GM12878 (cell line): Measurements from ENCODE around the gene CNNM4. TPM values are rescaled to one million over a fixed set of nuclear protein-coding genes. Genes with fewer than 3 reads are reported as not detected.

ENCODE experiments used
- ATAC-seq: fragments of 200-7000 bp; cut with Tn5 transposase; 3 replicates; pipeline ENCODE4 v1.9.1; 2020; ENCODE audit warnings: mild to moderate bottlenecking, moderate library complexity
- BruUV-seq: library from RNA; stranded (reverse); fragments of 400-500 nt; replicated peaks from 2 replicates; lab custom pipeline; 2021; lab: Mats Ljungman, UMichigan
- CTCF ChIA-PET: fragments of 300-600 bp; sonication (Branson Sonifier 250); formaldehyde crosslinking; extraction: SDS; loops from one replicate; lab custom pipeline; 2021; ENCODE audit warnings: inconsistent platforms; lab: Yijun Ruan, JAX
- POLR2A ChIA-PET: fragments of 350-600 bp; formaldehyde crosslinking; extraction: SDS; loops from one replicate; lab custom pipeline; 2021; ENCODE audit warnings: inconsistent platforms; lab: Charles Lee
- RAD21 ChIA-PET: fragments of 300-600 bp; sonication (Branson Sonifier 250); formaldehyde crosslinking; loops from one replicate; lab custom pipeline; 2023; ENCODE audit warnings: antibody characterized with exemption; ENCODE audit not compliant: unreplicated experiment; lab: Charles Lee
- SMC1A ChIA-PET: fragments of 300-600 bp; sonication (Branson Sonifier 250); formaldehyde crosslinking; loops from one replicate; lab custom pipeline; 2023; ENCODE audit not compliant: unreplicated experiment, uncharacterized antibody; lab: Charles Lee
- DNase-seq: peaks from one replicate; pipeline ENCODE4 v3.0.0-alpha.2; 2011; ENCODE audit warnings: low read depth, low spot score
- FAIRE-seq: peaks from 3 replicates; lab custom pipeline; 2011; peaks lifted over from hg19 to GRCh38; lab: Jason Lieb, UNC
- H2AFZ ChIP-seq: 2 replicates; pipeline ENCODE4 v1.6.0; 2011; ENCODE audit warnings: low read depth, low read length, control low read depth; ENCODE audit not compliant: control insufficient read depth
- H3K27ac ChIP-seq: 2 replicates; pipeline ENCODE4 v1.5.1; 2011; ENCODE audit warnings: control low read depth; ENCODE audit not compliant: control insufficient read depth, insufficient read depth
- H3K27me3 ChIP-seq, 2 experiments: replicated peaks in 1 of 2; 2 replicates each; pipeline versions ENCODE4 v1.6.0 to v1.6.1; 2011; ENCODE audit warnings: low read length in 1 of 2; ENCODE audit not compliant: control insufficient read depth in 2 of 2, insufficient read depth in 2 of 2
- H3K36me3 ChIP-seq, 2 experiments: 2 replicates each; pipeline ENCODE4 v1.5.1; 2011; ENCODE audit warnings: low read length in 1 of 2; ENCODE audit not compliant: control insufficient read depth in 2 of 2, insufficient read depth in 2 of 2
- H3K4me1 ChIP-seq: 2 replicates; pipeline ENCODE4 v1.6.1; 2011; ENCODE audit warnings: mild to moderate bottlenecking, low read length, moderate library complexity, mixed read lengths; ENCODE audit not compliant: control insufficient read depth, insufficient read depth
- H3K4me2 ChIP-seq: 2 replicates; pipeline ENCODE4 v1.6.0; 2011; ENCODE audit warnings: control low read depth; ENCODE audit not compliant: control insufficient read depth, insufficient read depth
- H3K4me3 ChIP-seq: fragments of 200-600 bp; sonication (generic); 2 replicates; pipeline ENCODE4 v1.5.1; 2016
- H3K79me2 ChIP-seq: 2 replicates; pipeline ENCODE4 v1.6.0; 2011; ENCODE audit warnings: low read length; ENCODE audit not compliant: control insufficient read depth, insufficient read depth
- H3K9ac ChIP-seq: 2 replicates; pipeline ENCODE4 v1.8.0; 2011; ENCODE audit warnings: low read length, control low read depth, mixed read lengths; ENCODE audit not compliant: control insufficient read depth, insufficient read depth
- H3K9me3 ChIP-seq: replicated peaks from 3 replicates; pipeline ENCODE4 v1.5.1; 2011; ENCODE audit warnings: mild to moderate bottlenecking, low read length; ENCODE audit not compliant: control insufficient read depth, insufficient read depth
- H4K20me1 ChIP-seq: 2 replicates; pipeline ENCODE4 v1.6.0; 2011; ENCODE audit not compliant: control insufficient read depth, insufficient read depth
- CEBPB ChIP-seq, 2 experiments: fragments of 150-350 bp in 1 of 2; IDR thresholded peaks; 2 replicates each; pipeline ENCODE4 v1.6.1; 2012 to 2014; ENCODE audit warnings: low read depth in 2 of 2, low read length in 2 of 2, borderline replicate concordance in 1 of 2, inconsistent platforms in 1 of 2
- CHD2 ChIP-seq: IDR thresholded peaks from 2 replicates; pipeline ENCODE4 v1.6.1; 2011; ENCODE audit warnings: low read depth, low read length, improper control_type of control experiment, borderline replicate concordance
- CUX1 ChIP-seq: IDR thresholded peaks from 2 replicates; pipeline ENCODE4 v1.6.1; 2012; ENCODE audit warnings: improper control_type of control experiment, low read depth, low read length; ENCODE audit not compliant: insufficient replicate concordance
- E4F1 ChIP-seq: fragments of 450-650 bp; IDR thresholded peaks from 2 replicates; pipeline ENCODE4 v1.6.1; 2018; ENCODE audit warnings: borderline replicate concordance, mild to moderate bottlenecking; ENCODE audit not compliant: partially characterized antibody
- SMC3 ChIP-seq: IDR thresholded peaks from 2 replicates; pipeline ENCODE4 v1.6.1; 2011; ENCODE audit warnings: low read length, improper control_type of control experiment, borderline replicate concordance
- TCF12 ChIP-seq: IDR thresholded peaks from 2 replicates; pipeline ENCODE4 v1.6.1; 2011; ENCODE audit warnings: low read depth, mild to moderate bottlenecking, low read length
- WRNIP1 ChIP-seq: IDR thresholded peaks from 2 replicates; pipeline ENCODE4 v1.6.1; 2011; ENCODE audit warnings: low read depth, low read length, improper control_type of control experiment, borderline replicate concordance
- WGBS: methylation state at CpG from one replicate; pipeline ENCODE4 v1.1.6; 2016; ENCODE audit warnings: low lambda C conversion rate; ENCODE audit not compliant: insufficient replicate concordance, insufficient coverage; ENCODE audit errors: missing lambda C conversion rate; 5-methylcytosine and 5-hydroxymethylcytosine counted together
- in situ Hi-C: fragments of 300-500 bp; cut with MboI; formaldehyde crosslinking; loops from 9 replicates; pipeline ENCODE4 v1.14.3; 2018; ENCODE audit warnings: mixed read lengths
- intact Hi-C: fragments of 100-400 bp; cut with micrococcal nuclease; formaldehyde crosslinking; loops from one replicate; pipeline ENCODE4 v1.14.2; 2022; ENCODE audit not compliant: unreplicated experiment
- polyA plus RNA-seq, 11 experiments: library from polyadenylated mRNA; depleted of rRNA in 4 of 11; unstranded in 6 of 11; stranded (reverse) in 5 of 11; fragments of >200 nt; fragmentation: Nextera tagmentation in 4 of 11; fragmentation: Illumina TruSeq in 1 of 11; extraction: Ambion mirVana in 4 of 11; extraction: Trizol in 1 of 11; gene quantifications; 1 replicate in 1 of 11; 2 replicates in 10 of 11; pipeline versions ENCODE4 v1.2.1 to v1.2.3, GENCODE V29; 2011 to 2016; ENCODE audit warnings: inconsistent platforms in 2 of 11, missing spikeins in 2 of 11, low read depth in 1 of 11
- total RNA-seq, 4 experiments: library from RNA; depleted of rRNA in 3 of 4; stranded (reverse); fragments of >200 nt in 3 of 4; fragmentation: Illumina TruSeq in 1 of 4; extraction: Trizol in 1 of 4; gene quantifications; 2 replicates each; pipeline versions ENCODE4 v1.2.1 to v1.2.3, GENCODE V29; 2013 to 2021

Gene CNNM4
- total and polyA plus RNA-seq, 10 of the 15 experiments (the other 5 are each of a cell fraction or from before 2014, with no cell fraction given), result 2.4 to 13.8 (median 8.1) TPM

GRCh38 chr2:96788442-96789244 is 27.9 kb downstream of the CNNM4 start (continued):
- TF ChIP-seq SMC3, result no peak

GRCh38 chr2:96789245-96789617 is 28.5 kb downstream of the CNNM4 start:
- DNase-seq (no peak), ATAC-seq (no peak), FAIRE-seq (no peak)
- no peak overlapping the region for H3K9ac ChIP-seq
- H3K4me3 ChIP-seq, result no peak overlapping the region
- RAD21 ChIA-PET, result no interaction called here
- no peak overlapping the region for H3K4me2 ChIP-seq
- SMC1A ChIA-PET, result no interaction called here
- 44% methylated on average over 6 of the region's 6 CpGs for WGBS
- POLR2A ChIA-PET, result no interaction called here
- H3K4me1 ChIP-seq, result no peaks in the 10 kb centered on the region
- no peaks in the 10 kb centered on the region for H4K20me1 ChIP-seq
- no TSS peak for BruUV-seq
- H3K36me3 ChIP-seq, result no peaks in the 10 kb centered on the region
- H3K79me2 ChIP-seq, result no peaks in the 10 kb centered on the region; the same call in 1 of the 2 replicates
- no peaks in the 10 kb centered on the region for H3K9me3 ChIP-seq
- intact Hi-C loops (no loop called here), in situ Hi-C loops (no loop called here)
- no peaks in the 10 kb centered on the region for H3K27me3 ChIP-seq
- TF ChIP-seq WRNIP1 (no peak), CEBPB (IDR thresholded peaks at IDR 0.05; ENCODE audit: borderline replicate concordance in 1 of 2, low read depth in 2 of 2, low read length in 2 of 2) (no peak), CHD2 (no peak), CUX1 (no peak), TCF12 (no peak), E4F1 (no peak)
- no peak overlapping the region for H2AFZ ChIP-seq
- no peak overlapping the region for H3K27ac ChIP-seq
- CTCF ChIA-PET, result no interaction called here
